PC-3 (cell line): ENCODE measurements around the gene PGS1. TPM values are rescaled to one million over a fixed set of nuclear protein-coding genes. Genes with fewer than 3 reads are reported as not detected.

ENCODE experiments used
- ATAC-seq: fragments of 200-7000 bp; cut with Tn5 transposase; 2 replicates; pipeline ENCODE4 v1.9.1; 2020; ENCODE audit warnings: mild to moderate bottlenecking, moderate library complexity
- BruUV-seq: library from RNA; stranded (reverse); fragments of 400-500 nt; replicated peaks from 2 replicates; lab custom pipeline; 2021; lab: Mats Ljungman, UMichigan
- CTCF ChIA-PET: fragments of 300-600 bp; sonication (Branson Sonifier 250); formaldehyde crosslinking; loops from one replicate; lab custom pipeline; 2022; ENCODE audit warnings: antibody characterized with exemption; lab: Charles Lee
- POLR2A ChIA-PET: fragments of 300-600 bp; sonication (Branson Sonifier 250); formaldehyde crosslinking; loops from one replicate; lab custom pipeline; 2022; ENCODE audit warnings: antibody characterized with exemption; ENCODE audit not compliant: unreplicated experiment; lab: Charles Lee
- DNase-seq: peaks from one replicate; pipeline ENCODE4 v3.0.0-alpha.2; 2015
- H2AFZ ChIP-seq: fragments of 300-600 bp; sonication (generic); 2 replicates; pipeline ENCODE4 v1.6.0; 2016; ENCODE audit warnings: antibody characterized with exemption, low read length
- H3F3A ChIP-seq: fragments of 300-600 bp; sonication (generic); one replicate; pipeline ENCODE4 v1.6.0; 2017; ENCODE audit warnings: antibody characterized with exemption, low read length, control low read depth, mild to moderate bottlenecking; ENCODE audit not compliant: unreplicated experiment
- H3K27ac ChIP-seq: fragments of 300-600 bp; sonication (generic); 2 replicates; pipeline ENCODE4 v1.5.1; 2016; ENCODE audit warnings: mild to moderate bottlenecking, low read length
- H3K27me3 ChIP-seq: fragments of 300-600 bp; sonication (generic); 2 replicates; pipeline ENCODE4 v1.6.1; 2016; ENCODE audit warnings: low read length, mixed read lengths
- H3K36me3 ChIP-seq: fragments of 300-600 bp; sonication (generic); 2 replicates; pipeline ENCODE4 v1.6.1; 2016; ENCODE audit warnings: low read depth, mixed run types, low read length, mixed read lengths
- H3K4me1 ChIP-seq: fragments of 300-600 bp; sonication (generic); 2 replicates; pipeline ENCODE4 v1.5.1; 2016; ENCODE audit warnings: low read length; ENCODE audit not compliant: insufficient read depth
- H3K4me2 ChIP-seq: fragments of 300-600 bp; sonication (generic); 2 replicates; pipeline ENCODE4 v1.6.0; 2016; ENCODE audit warnings: low read length
- H3K4me3 ChIP-seq: fragments of 300-600 bp; sonication (generic); 2 replicates; pipeline ENCODE4 v1.5.1; 2016; ENCODE audit warnings: mild to moderate bottlenecking, low read length, mixed read lengths
- H3K79me2 ChIP-seq: fragments of 300-600 bp; sonication (generic); 2 replicates; pipeline ENCODE4 v1.6.1; 2017; ENCODE audit warnings: low read length, mixed read lengths
- H3K9ac ChIP-seq: fragments of 300-600 bp; sonication (generic); 2 replicates; pipeline ENCODE4 v1.6.0; 2016; ENCODE audit warnings: mild to moderate bottlenecking, low read length
- H3K9me2 ChIP-seq: fragments of 300-600 bp; sonication (generic); replicated peaks from 2 replicates; pipeline ENCODE4 v1.6.1; 2016; ENCODE audit warnings: mixed run types, low read length, mixed read lengths
- H3K9me3 ChIP-seq: fragments of 300-600 bp; sonication (generic); 2 replicates; pipeline ENCODE4 v1.6.1; 2016; ENCODE audit warnings: low read length, mixed read lengths
- H4K20me1 ChIP-seq: fragments of 300-600 bp; sonication (generic); 2 replicates; pipeline ENCODE4 v1.6.1; 2016; ENCODE audit warnings: low read length, mixed read lengths
- CTCF ChIP-seq: fragments of 300-600 bp; sonication (generic); conservative IDR thresholded peaks from 2 replicates; pipeline ENCODE4 v1.5.1; 2017; ENCODE audit warnings: antibody characterized with exemption, low read depth, mild to moderate bottlenecking, low read length
- EZH2 ChIP-seq: fragments of 300-600 bp; sonication (generic); IDR thresholded peaks from one replicate; pipeline ENCODE4 v1.6.1; 2017; ENCODE audit warnings: antibody characterized with exemption, mild to moderate bottlenecking, low read length; ENCODE audit not compliant: unreplicated experiment
- EZH2phosphoT487 ChIP-seq: fragments of 300-600 bp; sonication (generic); IDR thresholded peaks from 2 replicates; pipeline ENCODE4 v1.6.1; 2018; ENCODE audit warnings: mild to moderate bottlenecking, antibody characterized with exemption, low read length, borderline replicate concordance
- intact Hi-C: fragments of 100-400 bp; cut with micrococcal nuclease; formaldehyde crosslinking; loops from 2 replicates; pipeline ENCODE4 v1.9.0; 2023
- total RNA-seq: library from RNA; depleted of rRNA; stranded (reverse); fragments of >200 nt; gene quantifications from 2 replicates; pipeline ENCODE4 v1.2.3, GENCODE V29; 2014

PGS1 gene
- total RNA-seq, 1 experiment from 2014 or later: 47.0 TPM

- peaks cover 3% of the 10 kb centered on the region for H3F3A ChIP-seq
- peaks cover 37% of the 10 kb centered on the region for H3K36me3 ChIP-seq
- no peaks in the 10 kb centered on the region for H3K27me3 ChIP-seq
- H3K4me3 ChIP-seq: no peak overlapping the region
- intact Hi-C loops: loop anchor here (1.0 to 2.0 kb wide), 4 partner anchors 63 to 172 kb away; partner anchors contain the start of gene SOCS3
- ChIA-PET CTCF (interaction anchor here (1.7 to 2.8 kb wide), 2 partner anchors 62 to 172 kb away, joined by 14 to 20 read pairs; no protein-coding TSS in a partner anchor), POLR2A (no interaction called here)
- no peaks in the 10 kb centered on the region for H3K9me3 ChIP-seq
- H3K79me2 ChIP-seq: no peaks in the 10 kb centered on the region
- no peak overlapping the region for H3K9ac ChIP-seq
- H3K9me2 ChIP-seq: no peaks in the 10 kb centered on the region
- H3K4me2 ChIP-seq: no peak overlapping the region
- H3K27ac ChIP-seq: no peak overlapping the region
- ATAC-seq (no peak), DNase-seq (no peak)
- no peaks in the 10 kb centered on the region for H3K4me1 ChIP-seq
- TF ChIP-seq EZH2phosphoT487 (no peak), EZH2 (no peak), CTCF (no peak)
- H4K20me1 ChIP-seq: no peaks in the 10 kb centered on the region
- no peak overlapping the region for H2AFZ ChIP-seq
- BruUV-seq: no TSS peak
Observed at GRCh38 chr17:78422872-78423588, 44.6 kb downstream of the PGS1 start.

- DNase-seq: no peak
- Histone ChIP-seq H3K9ac (no peak overlapping the region), H3K79me2 (no peaks in the 10 kb centered on the region), H3K4me2 (no peak overlapping the region), H3K9me3 (no peaks in the 10 kb centered on the region), H3K36me3 (peaks cover 40% of the 10 kb centered on the region), H3K27ac (no peak overlapping the region), H3K4me1 (no peaks in the 10 kb centered on the region), H3K9me2 (no peaks in the 10 kb centered on the region), H3K27me3 (no peaks in the 10 kb centered on the region), H3K4me3 (no peak overlapping the region), H4K20me1 (no peaks in the 10 kb centered on the region), H2AFZ (no peak overlapping the region), H3F3A (peaks cover 3% of the 10 kb centered on the region)
- no peak for ATAC-seq
- ChIA-PET CTCF (no interaction called here), POLR2A (no interaction called here)
- intact Hi-C loops: loop anchor here (2.0 kb wide), 1 partner anchor 129 kb away; no protein-coding TSS in a partner anchor
- BruUV-seq: no TSS peak
- no peak for TF ChIP-seq EZH2phosphoT487
- TF ChIP-seq CTCF: no peak
- TF ChIP-seq EZH2: no peak
Observed at GRCh38 chr17:78423961-78424675, 45.7 kb downstream of the PGS1 start.
